Activated naive CD4-positive, alpha-beta T cell treated with anti-CD3 and anti-CD28 coated beads, Interleukin-2, amount 50 U/mL, for 72 hours (primary cell): ENCODE results near the gene RPL7A. TPM values are rescaled to one million over a fixed set of nuclear protein-coding genes. Genes with fewer than 3 reads are reported as not detected.
A peak's percentile ranks its signal among the peaks of the same experiment; 100 is the strongest.

Experiments used
- ATAC-seq, 2 donors: fragments of 150-1000 bp; cut with Tn5 transposase; 2 replicates each; pipeline ENCODE4 v1.10.0; 2021; ENCODE audit warnings: mild to moderate bottlenecking in 2 of 2, moderate library complexity in 2 of 2
- DNase-seq, 2 donors: peaks; one replicate each; pipeline ENCODE4 v3.0.0; 2021 to 2022; ENCODE audit warnings: low spot score in 2 of 2
- H3K27ac Mint-ChIP-seq, 2 donors: one replicate each; pipeline ENCODE4 v1.8.0; 2022; ENCODE audit warnings: mild to moderate bottlenecking in 2 of 2, mixed read lengths in 2 of 2
- H3K36me3 Mint-ChIP-seq, 2 donors: one replicate each; pipeline ENCODE4 v1.8.0; 2022; ENCODE audit warnings: mixed read lengths in 2 of 2
- H3K9me3 Mint-ChIP-seq, 2 donors: one replicate each; pipeline ENCODE4 v1.8.0; 2022; ENCODE audit warnings: mixed read lengths in 2 of 2
- total RNA-seq, 2 donors: library from RNA; stranded (reverse); gene quantifications; one replicate each; pipeline ENCODE4 v1.2.3, GENCODE V29; 2022

The RPL7A gene
- total RNA-seq, 2 donors from 2014 or later, result 3,254 to 3,908 TPM

- DNase-seq, result no peak
- Mint-ChIP-seq H3K27ac (peak overlapping the region; percentile 68 to 87), H3K36me3 (peaks cover 18 to 21% of the 10 kb centered on the region in 2 donors), H3K9me3 (no peaks in the 10 kb centered on the region)
- ATAC-seq, result no peak
Measured at GRCh38 chr9:133340256-133340655, 7.8 kb upstream of the RPL7A start.

DNA sequence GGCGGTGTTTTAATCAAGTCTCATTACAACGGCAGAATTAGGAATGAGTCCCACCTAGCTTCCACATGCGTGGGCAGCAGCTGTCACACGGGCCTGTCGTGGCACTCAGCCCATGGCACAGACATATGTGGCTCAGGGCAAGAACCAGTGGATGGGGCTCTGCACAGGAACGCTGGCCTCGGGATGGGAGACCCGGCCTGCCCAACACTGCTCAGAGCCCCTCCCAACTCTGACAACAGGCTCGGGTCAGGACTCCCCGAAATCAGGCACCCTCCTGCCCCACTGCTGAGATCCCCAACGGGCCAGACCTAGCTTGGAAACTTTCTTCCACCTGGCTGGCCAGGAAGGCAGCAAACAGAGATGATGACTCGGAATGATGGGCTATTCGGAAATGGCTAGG lies 7.1 kb upstream of the RPL7A start:
- Mint-ChIP-seq H3K27ac (peak overlapping the region; percentile 68 to 87), H3K36me3 (peaks cover 12 to 14% of the 10 kb centered on the region in 2 donors), H3K9me3 (no peaks in the 10 kb centered on the region)
- DNase-seq (no peak), ATAC-seq (no peak)

GRCh38 chr9:133341369-133342068 lies 6.5 kb upstream of the RPL7A start:
- Mint-ChIP-seq H3K9me3 (no peaks in the 10 kb centered on the region), H3K36me3 (peaks cover 10 to 11% of the 10 kb centered on the region in 2 donors), H3K27ac (peak overlapping the region; percentile 60 to 68)
- ATAC-seq, result peak in 1 of 2 donors; percentile 22
- no peak for DNase-seq

DNA sequence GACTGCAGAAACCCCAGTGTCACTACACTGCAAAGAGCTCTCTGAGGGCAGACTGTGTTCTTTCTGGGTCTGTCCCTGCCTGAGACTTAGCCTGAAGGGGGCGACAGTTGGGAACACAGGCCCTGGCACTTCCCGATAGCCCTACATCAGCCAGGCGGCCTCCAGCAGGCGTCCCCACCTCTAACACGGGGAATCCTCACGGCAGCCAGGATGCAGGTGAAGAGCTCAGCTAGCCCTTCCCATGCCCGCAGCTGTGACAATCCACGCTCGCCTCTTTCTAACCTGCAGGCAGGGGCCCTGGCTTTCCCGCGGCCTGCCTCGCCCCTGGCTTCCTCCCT lies 6.0 kb upstream of the RPL7A start:
- Mint-ChIP-seq H3K9me3 (no peaks in the 10 kb centered on the region), H3K27ac (peak overlapping the region; percentile 60 to 68), H3K36me3 (peaks cover 10 to 17% of the 10 kb centered on the region in 2 donors)
- no peak for DNase-seq
- ATAC-seq, result no peak

GRCh38 chr9:133342570-133342969 lies 5.4 kb upstream of the RPL7A start:
- Mint-ChIP-seq H3K36me3 (peaks cover 10 to 20% of the 10 kb centered on the region in 2 donors), H3K27ac (peak overlapping the region; percentile 68), H3K9me3 (no peaks in the 10 kb centered on the region)
- no peak for DNase-seq
- no peak for ATAC-seq

- ATAC-seq (no peak), DNase-seq (no peak)
- no peaks in the 10 kb centered on the region for H3K9me3 Mint-ChIP-seq
- H3K36me3 Mint-ChIP-seq, result peaks cover 20 to 34% of the 10 kb centered on the region in 2 donors
- no peak overlapping the region for H3K27ac Mint-ChIP-seq
Measured at GRCh38 chr9:133344071-133344470, 3.9 kb upstream of the RPL7A start.

GRCh38 chr9:133344979-133345378 lies 3.0 kb upstream of the RPL7A start:
- ATAC-seq (no peak), DNase-seq (no peak)
- Mint-ChIP-seq H3K36me3 (peaks cover 23 to 43% of the 10 kb centered on the region in 2 donors), H3K27ac (no peak overlapping the region), H3K9me3 (no peaks in the 10 kb centered on the region)

DNA sequence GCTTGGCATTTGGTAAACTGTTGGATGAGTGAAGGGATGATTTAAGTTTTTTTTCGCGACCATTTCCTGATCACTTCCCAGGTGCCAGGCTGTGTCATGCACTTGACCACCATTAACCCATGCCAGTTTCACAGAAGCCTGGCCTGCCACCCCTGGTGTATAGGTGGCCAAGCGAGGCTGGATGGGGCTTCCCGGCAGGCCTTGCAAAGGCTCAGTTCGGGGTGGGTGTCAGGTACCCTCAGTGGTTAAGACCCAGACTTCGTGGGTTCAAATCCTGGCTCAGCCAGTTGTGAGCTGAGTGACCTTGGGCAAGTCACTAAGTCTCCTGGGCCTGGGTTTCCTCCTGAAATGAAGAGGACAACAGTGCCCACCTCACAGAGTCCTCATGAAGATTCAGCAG lies 2.4 kb upstream of the RPL7A start:
- Mint-ChIP-seq H3K27ac (no peak overlapping the region), H3K9me3 (no peaks in the 10 kb centered on the region), H3K36me3 (peaks cover 29 to 44% of the 10 kb centered on the region in 2 donors)
- ATAC-seq, result no peak
- DNase-seq, result no peak

DNA sequence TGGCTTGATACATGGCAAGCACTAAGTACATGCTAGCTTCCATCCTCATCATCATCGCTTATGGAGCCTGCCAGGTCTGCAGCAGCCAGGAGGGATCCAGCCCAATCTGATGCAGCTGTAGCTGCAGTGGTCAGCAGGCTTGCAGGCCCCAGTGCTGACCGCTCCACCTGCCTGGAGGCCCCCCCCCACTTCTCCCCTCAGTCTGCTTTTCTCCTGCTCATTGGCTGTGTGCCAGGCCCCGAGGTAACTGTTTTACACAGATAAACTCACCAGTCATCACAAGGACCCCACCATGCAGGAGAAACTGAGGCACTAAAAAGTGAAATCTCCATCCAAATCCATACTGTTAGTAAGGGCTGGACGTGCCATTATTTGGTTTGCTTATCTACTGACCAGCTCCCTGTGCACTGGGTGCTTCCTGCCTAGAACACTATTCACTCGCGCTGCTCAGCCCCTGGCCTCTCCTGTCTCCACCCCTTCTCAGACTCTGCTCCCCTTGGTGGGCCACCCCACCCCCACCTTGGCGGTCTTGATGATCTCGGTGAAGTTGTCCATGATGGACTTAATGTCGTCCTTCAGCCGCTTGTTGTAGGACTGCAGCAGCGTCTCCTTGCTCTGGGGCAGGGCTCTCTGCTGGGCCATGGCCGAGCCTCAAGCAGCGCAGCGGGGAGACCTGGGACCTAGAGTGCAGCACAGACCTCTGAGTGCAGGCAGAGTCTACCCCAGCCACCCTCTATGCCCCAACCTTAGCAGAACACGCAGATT lies 1.8 kb upstream of the RPL7A start:
- no peak for DNase-seq
- Mint-ChIP-seq H3K36me3 (peaks cover 32 to 39% of the 10 kb centered on the region in 2 donors), H3K9me3 (no peaks in the 10 kb centered on the region), H3K27ac (peak overlapping the region; percentile 98)
- ATAC-seq, result no peak

- peaks cover 32 to 39% of the 10 kb centered on the region in 2 donors for H3K36me3 Mint-ChIP-seq
- H3K27ac Mint-ChIP-seq, result peak overlapping the region; percentile 98
- DNase-seq (no peak), ATAC-seq (peak; percentile 45 to 52)
- H3K9me3 Mint-ChIP-seq, result no peaks in the 10 kb centered on the region
Measured at GRCh38 chr9:133347515-133347984, 468 bp upstream of the RPL7A start.

GRCh38 chr9:133348718-133349573 lies 928 bp downstream of the RPL7A start:
- H3K36me3 Mint-ChIP-seq, result peaks cover 32 to 39% of the 10 kb centered on the region in 2 donors
- ATAC-seq (no peak), DNase-seq (no peak)
- H3K9me3 Mint-ChIP-seq, result no peaks in the 10 kb centered on the region
- peak overlapping the region; percentile 98 to 100 for H3K27ac Mint-ChIP-seq

DNA sequence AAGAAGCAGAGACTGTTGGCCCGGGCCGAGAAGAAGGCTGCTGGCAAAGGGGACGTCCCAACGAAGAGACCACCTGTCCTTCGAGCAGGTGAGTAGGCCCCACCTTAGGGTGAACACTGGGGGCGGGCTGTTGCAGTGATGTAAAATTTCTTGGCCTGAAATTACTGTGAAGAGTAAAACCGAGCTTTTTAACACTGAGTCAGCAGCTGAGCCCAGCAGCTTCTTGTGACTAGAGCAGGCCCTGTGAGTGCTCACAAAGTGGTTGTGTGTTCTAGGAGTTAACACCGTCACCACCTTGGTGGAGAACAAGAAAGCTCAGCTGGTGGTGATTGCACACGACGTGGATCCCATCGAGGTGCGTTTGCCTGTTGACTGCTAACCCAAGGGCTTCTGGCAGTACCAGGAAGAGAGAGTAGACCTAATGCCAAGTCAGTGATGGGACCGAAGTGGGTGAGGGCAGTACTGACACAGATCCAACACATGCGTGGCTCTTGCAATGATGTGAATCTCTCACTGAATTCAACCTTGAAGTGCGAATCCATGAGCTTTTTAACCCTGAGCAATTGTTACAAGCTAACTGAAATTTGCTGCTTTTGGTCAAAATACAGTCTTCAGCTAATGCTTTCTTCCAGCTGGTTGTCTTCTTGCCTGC lies 2.1 kb downstream of the RPL7A start:
- Mint-ChIP-seq H3K9me3 (no peaks in the 10 kb centered on the region), H3K36me3 (peaks cover 32 to 39% of the 10 kb centered on the region in 2 donors), H3K27ac (peak overlapping the region; percentile 98 to 100)
- DNase-seq (no peak), ATAC-seq (no peak)

DNA sequence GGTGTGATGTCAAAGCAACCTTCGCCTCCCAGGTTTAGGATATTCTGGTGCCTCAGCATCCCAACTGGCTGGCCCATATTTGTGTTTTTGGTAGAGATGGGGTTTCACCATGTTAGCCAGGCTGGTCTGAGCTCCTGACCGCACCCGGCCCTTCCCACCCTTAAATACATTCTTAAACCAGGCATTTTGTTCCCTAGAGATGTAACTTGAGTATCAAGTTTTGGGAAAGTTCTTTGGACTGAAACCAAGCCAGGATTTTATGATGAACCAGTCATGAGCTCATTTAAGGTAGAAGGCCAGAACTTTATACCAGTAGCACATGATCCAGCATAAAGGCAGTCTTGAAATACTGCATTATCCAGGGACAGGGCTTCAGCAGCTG lies 3.5 kb downstream of the RPL7A start:
- Mint-ChIP-seq H3K9me3 (no peaks in the 10 kb centered on the region), H3K36me3 (peaks cover 32 to 35% of the 10 kb centered on the region in 2 donors), H3K27ac (no peak overlapping the region)
- DNase-seq (no peak), ATAC-seq (no peak)

DNA sequence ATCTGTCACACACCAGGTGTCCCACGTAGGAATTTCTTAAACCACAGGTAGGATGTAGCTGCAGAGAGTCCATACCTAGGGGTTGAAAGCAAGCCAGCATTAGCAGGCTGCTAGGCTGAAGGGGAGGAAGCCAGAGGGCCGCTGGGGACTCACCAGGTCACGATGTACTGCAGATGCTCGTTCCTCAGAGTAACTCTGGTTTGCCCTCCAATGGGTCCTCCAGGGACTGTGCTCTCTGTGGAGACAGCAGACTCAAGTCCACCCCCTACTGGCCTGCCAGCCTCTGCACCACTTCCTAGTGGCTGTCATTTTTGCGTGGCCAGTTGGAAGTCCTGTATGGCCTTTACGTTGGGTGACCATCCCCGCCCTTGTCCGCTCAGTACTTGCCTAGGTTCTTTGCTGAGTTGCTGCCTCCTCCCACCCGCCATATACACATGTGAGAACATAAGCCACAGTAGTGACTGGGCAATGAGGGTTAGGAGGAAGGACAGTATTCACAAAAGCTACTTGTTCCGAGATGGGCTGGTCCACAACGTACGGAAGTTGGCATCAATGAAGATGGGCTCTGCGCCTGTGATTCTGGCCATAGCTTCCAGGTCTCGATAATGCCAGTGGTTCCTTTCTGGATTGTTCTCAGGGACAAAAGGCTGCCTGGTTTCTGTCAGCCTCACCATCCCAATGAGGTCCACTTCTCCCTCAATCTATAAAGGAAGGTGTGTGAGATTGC lies 4.1 kb downstream of the RPL7A start:
- H3K36me3 Mint-ChIP-seq, result peaks cover 29 to 32% of the 10 kb centered on the region in 2 donors
- peak overlapping the region; percentile 60 to 91 for H3K27ac Mint-ChIP-seq
- ATAC-seq (peak in 1 of 2 donors; percentile 10), DNase-seq (no peak)
- no peaks in the 10 kb centered on the region for H3K9me3 Mint-ChIP-seq

DNA sequence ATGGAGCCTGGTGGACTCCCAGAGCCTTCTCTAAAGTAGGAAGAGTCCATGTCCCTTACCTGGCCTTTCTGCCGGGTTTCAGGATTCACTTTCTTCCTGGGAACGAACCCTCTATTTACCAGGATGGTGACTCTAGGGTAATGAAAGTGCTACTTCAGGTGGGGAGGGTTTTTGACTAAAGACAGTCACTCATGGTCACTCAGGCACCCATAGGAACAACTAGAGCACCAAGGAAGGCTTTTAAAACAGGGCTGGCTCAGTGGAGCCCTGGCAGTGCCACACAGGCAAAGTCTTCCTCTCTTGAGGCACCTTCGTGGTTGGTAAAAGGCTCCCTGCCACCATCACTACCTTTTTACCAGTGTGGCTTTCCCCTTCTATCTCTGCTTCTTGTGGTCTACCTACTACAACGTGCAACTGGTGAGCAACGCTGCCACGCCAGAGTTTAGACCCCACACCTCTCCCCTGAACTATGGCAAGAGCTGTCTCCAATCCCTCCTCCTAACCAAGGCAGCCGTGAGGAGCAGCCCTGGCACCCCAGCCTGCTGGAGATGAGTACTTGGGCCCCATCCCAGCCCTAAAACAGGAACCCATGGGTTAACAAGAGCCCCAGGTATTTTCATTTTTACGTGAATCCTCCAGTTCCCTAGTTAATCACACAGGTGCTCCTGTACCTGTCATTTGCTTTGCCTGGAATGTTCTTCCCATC lies 4.8 kb downstream of the RPL7A start:
- Mint-ChIP-seq H3K27ac (peak overlapping the region; percentile 60 to 91), H3K9me3 (no peaks in the 10 kb centered on the region), H3K36me3 (peaks cover 26 to 32% of the 10 kb centered on the region in 2 donors)
- DNase-seq (no peak), ATAC-seq (no peak)
